GM18498 (cell line): ENCODE measurements around the gene DNASE1L2.

Experiments used
- ATAC-seq: cut with Tn5 transposase; IDR thresholded peaks from one replicate; pipeline ENCODE4 v1.9.1; 2021; ENCODE audit warnings: mild to moderate bottlenecking, moderate library complexity; ENCODE audit not compliant: unreplicated experiment

The DNASE1L2 gene

GRCh38 chr16:2267505-2267912 lies 31.3 kb downstream of the DNASE1L2 start:
- peak; percentile 62 for ATAC-seq

- peak; percentile 83 for ATAC-seq
Measured at GRCh38 chr16:2267913-2268666, 31.8 kb downstream of the DNASE1L2 start, which contains the start of gene RNPS1. Gene RNPS1, minus strand, starts transcription at chr16:2268126. Its CDS starts 3,483 bp downstream, at chr16:2264643.

GRCh38 chr16:2270070-2270462 lies 33.8 kb downstream of the DNASE1L2 start:
- ATAC-seq, result no peak

- no peak for ATAC-seq
Measured at GRCh38 chr16:2270588-2271470, 34.6 kb downstream of the DNASE1L2 start.

GRCh38 chr16:2271848-2272461 lies 35.7 kb downstream of the DNASE1L2 start:
- ATAC-seq, result no peak

- no peak for ATAC-seq
Measured at GRCh38 chr16:2273484-2273883, 37.2 kb downstream of the DNASE1L2 start.

- ATAC-seq, result no peak
Measured at GRCh38 chr16:2273931-2274330, 37.7 kb downstream of the DNASE1L2 start.

- no peak for ATAC-seq
Measured at GRCh38 chr16:2275476-2276367, 39.5 kb downstream of the DNASE1L2 start.

- ATAC-seq, result no peak
Measured at GRCh38 chr16:2276368-2277195, 40.3 kb downstream of the DNASE1L2 start.

- no peak for ATAC-seq
Measured at GRCh38 chr16:2277466-2278271, 41.4 kb downstream of the DNASE1L2 start.

- ATAC-seq, result no peak
Measured at GRCh38 chr16:2278272-2278608, 42.0 kb downstream of the DNASE1L2 start.

GRCh38 chr16:2278956-2279800 lies 42.9 kb downstream of the DNASE1L2 start:
- no peak for ATAC-seq

- ATAC-seq, result no peak
Measured at GRCh38 chr16:2280461-2280860, 44.2 kb downstream of the DNASE1L2 start.

GRCh38 chr16:2280981-2281542 lies 44.8 kb downstream of the DNASE1L2 start:
- ATAC-seq, result no peak

- ATAC-seq, result no peak
Measured at GRCh38 chr16:2282262-2282661, 46.0 kb downstream of the DNASE1L2 start.

GRCh38 chr16:2282866-2283555 lies 46.8 kb downstream of the DNASE1L2 start:
- ATAC-seq, result no peak
